ENCODE measurements around the gene CLP1.
"Not testable (repeated sequence)": the region's sequence is repeated elsewhere in the genome, so short reads cannot be mapped to it uniquely, and the experiment has no call there.

CLP1 gene

DNA sequence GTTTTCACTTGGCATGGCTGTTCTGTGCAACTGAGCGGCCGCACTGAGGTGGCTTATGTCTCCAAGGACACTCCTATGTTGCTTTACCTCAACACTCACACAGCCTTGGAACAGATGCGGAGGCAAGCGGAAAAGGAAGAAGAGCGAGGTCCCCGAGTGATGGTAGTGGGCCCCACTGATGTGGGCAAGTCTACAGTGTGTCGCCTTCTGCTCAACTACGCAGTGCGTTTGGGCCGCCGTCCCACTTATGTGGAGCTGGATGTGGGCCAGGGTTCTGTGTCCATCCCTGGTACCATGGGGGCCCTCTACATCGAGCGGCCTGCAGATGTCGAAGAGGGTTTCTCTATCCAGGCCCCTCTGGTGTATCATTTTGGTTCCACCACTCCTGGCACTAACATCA lies 2.1 kb downstream of the CLP1 start:
- DNase-seq (ENCODE audit: insufficient read length, low spot score) (no peak), FAIRE-seq (no peak)

DNA sequence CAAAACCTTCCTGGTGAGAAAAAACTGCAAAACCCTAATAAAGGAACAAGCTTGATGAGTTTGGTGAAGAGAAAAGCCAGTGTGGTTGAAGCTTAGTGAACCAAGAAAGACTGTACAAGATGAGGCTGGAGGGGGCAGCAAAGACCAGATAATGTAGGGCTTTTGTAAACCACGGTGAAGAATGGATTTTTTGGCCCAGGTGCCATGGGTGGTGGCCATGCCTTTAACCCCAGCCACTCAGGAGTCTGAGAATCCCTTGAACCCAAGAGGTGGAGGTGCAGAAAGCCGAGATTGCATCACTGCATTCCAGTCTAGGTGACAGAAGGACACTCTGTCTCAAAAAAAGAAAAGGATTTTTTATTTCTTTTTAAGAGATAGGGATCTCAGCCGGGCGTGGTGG lies 5.3 kb downstream of the CLP1 start:
- DNase-seq (ENCODE audit: insufficient read length, low spot score) (no peak), FAIRE-seq (no peak)

- FAIRE-seq = no peak
Observed at GRCh38 chr11:57663975-57664374, 6.4 kb downstream of the CLP1 start.

GRCh38 chr11:57667117-57667735 lies 9.7 kb downstream of the CLP1 start:
- peak; percentile 96 for DNase-seq (ENCODE audit: insufficient read length, low spot score)
- FAIRE-seq = peak; percentile 49

More at GRCh38 chr11:57663975-57664374, 6.4 kb downstream of the CLP1 start:
- DNase-seq (ENCODE audit: insufficient read length, low spot score) = no peak

GRCh38 chr11:57667736-57668433 lies 10.3 kb downstream of the CLP1 start, which contains the start of gene ZDHHC5:
Gene ZDHHC5, plus strand, starts transcription at chr11:57668114. Its CDS starts 4,977 bp downstream, at chr11:57673091.
- DNase-seq (ENCODE audit: insufficient read length, low spot score) (peak; percentile 98), FAIRE-seq (peak; percentile 97)

DNA sequence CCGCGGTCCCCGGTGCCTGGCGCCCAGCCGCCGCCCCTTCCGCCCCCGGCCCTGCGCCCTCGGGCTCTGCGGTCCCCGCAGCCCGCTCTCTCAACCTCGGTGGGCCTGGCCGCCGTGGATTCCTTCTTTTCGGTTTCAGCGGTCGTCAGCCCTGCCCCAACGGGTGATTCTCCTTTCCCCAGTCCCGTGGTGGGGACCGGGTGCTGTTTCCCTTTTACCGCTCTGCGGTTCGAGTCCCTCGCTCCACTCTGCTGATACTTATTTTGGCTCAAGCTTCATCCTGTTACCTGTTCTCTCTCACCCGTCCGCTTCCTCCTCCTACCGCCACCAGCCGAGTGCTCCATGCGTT lies 10.8 kb downstream of the CLP1 start:
- no peak for FAIRE-seq
- no peak for DNase-seq (ENCODE audit: insufficient read length, low spot score)

GRCh38 chr11:57674251-57674650 lies 16.7 kb downstream of the CLP1 start:
- DNase-seq (ENCODE audit: insufficient read length, low spot score) = no peak
- FAIRE-seq = no peak

- DNase-seq (ENCODE audit: insufficient read length, low spot score) = no peak
Observed at GRCh38 chr11:57675176-57675941, 17.8 kb downstream of the CLP1 start.

GRCh38 chr11:57679396-57679795 lies 21.8 kb downstream of the CLP1 start:
- no peak for FAIRE-seq
- no peak for DNase-seq (ENCODE audit: insufficient read length, low spot score)

More at GRCh38 chr11:57675176-57675941, 17.8 kb downstream of the CLP1 start:
- FAIRE-seq = no peak

GRCh38 chr11:57680552-57680874 lies 23.0 kb downstream of the CLP1 start:
- DNase-seq (ENCODE audit: insufficient read length, low spot score) (no peak), FAIRE-seq (no peak)

DNA sequence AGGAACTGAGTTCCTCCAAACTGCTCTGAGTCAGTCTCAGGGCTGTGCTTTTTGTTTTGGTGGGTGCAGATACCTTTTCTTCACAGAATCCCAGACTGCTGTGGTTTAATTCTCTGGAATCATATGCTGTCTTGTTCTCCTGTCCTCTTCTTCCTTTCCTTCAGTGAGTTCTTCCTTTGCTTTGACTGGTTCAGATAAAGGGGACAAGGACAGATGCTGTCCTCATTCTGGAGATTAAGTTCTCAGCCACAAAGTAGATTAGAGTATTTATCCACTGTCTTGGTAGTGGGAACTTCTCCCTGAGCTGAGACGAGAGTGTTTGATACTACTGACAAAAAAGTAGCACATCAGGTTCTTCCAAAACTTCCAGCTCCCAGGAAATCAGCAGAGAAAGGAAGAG lies 23.6 kb downstream of the CLP1 start:
- FAIRE-seq (no peak), DNase-seq (ENCODE audit: insufficient read length, low spot score) (no peak)

DNA sequence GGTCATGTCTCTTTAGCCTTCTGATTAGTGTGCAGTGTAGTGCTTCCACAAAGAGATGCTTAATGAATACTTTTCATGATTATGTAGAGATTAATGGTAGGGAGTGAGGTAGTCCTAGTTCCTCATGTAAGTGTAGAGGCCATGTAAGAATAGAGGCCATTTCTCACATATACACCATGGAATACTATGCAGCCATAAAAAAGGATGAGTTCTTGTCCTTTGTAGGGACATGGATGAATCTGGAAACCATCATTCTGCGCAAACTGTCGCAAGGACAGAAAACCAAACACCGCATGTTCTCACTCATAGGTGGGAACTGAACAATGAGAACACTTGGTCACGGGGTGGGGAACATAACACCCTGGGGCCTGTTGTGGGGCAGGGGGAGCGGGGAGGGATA lies 32.9 kb downstream of the CLP1 start:
- FAIRE-seq = not testable (repeated sequence)

GRCh38 chr11:57698843-57699365 lies 41.3 kb downstream of the CLP1 start:
- no peak for FAIRE-seq

More for the DNA sequence above, 32.9 kb downstream of the CLP1 start:
- not testable (repeated sequence) for DNase-seq (ENCODE audit: insufficient read length, low spot score)

GRCh38 chr11:57699813-57700212 lies 42.3 kb downstream of the CLP1 start:
- DNase-seq (ENCODE audit: insufficient read length, low spot score) (no peak), FAIRE-seq (no peak)

More at GRCh38 chr11:57698843-57699365, 41.3 kb downstream of the CLP1 start:
- no peak for DNase-seq (ENCODE audit: insufficient read length, low spot score)

DNA sequence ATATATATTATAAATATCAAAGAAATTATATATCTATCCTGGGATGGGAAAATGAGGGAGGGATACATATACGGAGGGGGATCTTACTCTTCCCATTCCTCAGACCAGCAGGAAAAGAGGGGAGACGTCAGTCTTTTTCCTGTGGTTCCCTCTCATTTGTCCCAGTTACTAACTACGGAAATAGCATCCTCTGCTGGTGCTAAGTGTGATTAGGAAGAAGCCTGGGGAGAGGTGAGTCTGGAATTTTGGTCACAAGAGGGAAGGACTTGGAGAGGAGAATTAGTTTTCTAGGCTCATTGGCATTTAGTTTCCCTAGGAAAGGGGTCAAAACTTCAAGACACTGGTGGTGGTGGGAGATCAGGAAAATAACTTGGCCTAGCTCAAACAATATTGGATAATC lies 42.9 kb downstream of the CLP1 start:
- DNase-seq (ENCODE audit: insufficient read length, low spot score) (no peak), FAIRE-seq (no peak)

GRCh38 chr11:57703341-57703740 lies 45.8 kb downstream of the CLP1 start:
- FAIRE-seq (no peak), DNase-seq (ENCODE audit: insufficient read length, low spot score) (no peak)

GRCh38 chr11:57704932-57705331 lies 47.4 kb downstream of the CLP1 start:
- no peak for FAIRE-seq

DNA sequence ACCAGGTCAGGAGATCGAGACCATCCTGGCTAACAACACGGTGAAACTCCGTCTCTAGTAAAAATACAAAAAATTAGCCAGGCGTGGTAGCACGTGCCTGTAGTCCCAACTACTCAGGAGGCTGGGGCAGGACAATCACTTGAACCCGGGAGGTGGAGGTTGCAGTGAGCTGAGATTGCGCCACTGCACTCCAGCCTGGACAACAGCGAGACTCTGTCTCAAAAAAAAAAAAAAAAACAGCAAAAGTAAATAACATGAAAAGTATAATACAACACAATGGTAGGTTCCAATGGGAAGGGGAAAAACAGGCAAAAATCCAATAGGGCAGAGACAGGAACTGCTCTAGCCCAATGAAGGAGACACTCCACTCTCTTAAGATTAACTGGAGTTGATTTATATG lies 47.9 kb downstream of the CLP1 start:
- not testable (repeated sequence) for FAIRE-seq; DNase-seq (ENCODE audit: insufficient read length, low spot score)

More at GRCh38 chr11:57704932-57705331, 47.4 kb downstream of the CLP1 start:
- DNase-seq (ENCODE audit: insufficient read length, low spot score) = no peak

GRCh38 chr11:57709802-57710367 lies 52.3 kb downstream of the CLP1 start:
- FAIRE-seq (no peak), DNase-seq (ENCODE audit: insufficient read length, low spot score) (no peak)

Data from HTR-8/SVneo (cell line).